SK-N-SH (cell line): ENCODE data around the gene LSM14A. TPM values are rescaled to one million over a fixed set of nuclear protein-coding genes. Genes with fewer than 3 reads are reported as not detected.

Experiments used
- CTCF ChIA-PET: fragments of 300-600, 350-600 bp; formaldehyde crosslinking; extraction: SDS; loops from one replicate; lab custom pipeline; 2021; lab: Yijun Ruan, JAX
- POLR2A ChIA-PET: fragments of 350-600 bp; sonication (Branson Sonifier 250); formaldehyde crosslinking; extraction: SDS; loops from one replicate; lab custom pipeline; 2020; ENCODE audit warnings: antibody characterized with exemption, inconsistent platforms; lab: Yijun Ruan, JAX
- DNase-seq: peaks from one replicate; pipeline ENCODE4 v3.0.0; 2012
- H2AFZ ChIP-seq: fragments of 200-600 bp; sonication (generic); 2 replicates; pipeline ENCODE4 v1.8.1; 2016; ENCODE audit warnings: antibody characterized with exemption, mild to moderate bottlenecking, low read depth
- H3F3A ChIP-seq: fragments of 200-600 bp; sonication (generic); replicated peaks from 2 replicates; pipeline ENCODE3; 2016; ENCODE audit warnings: antibody characterized with exemption, mild to moderate bottlenecking; ENCODE audit not compliant: insufficient read depth
- H3K27ac ChIP-seq, 2 experiments: fragments of 200-500 bp in 1 of 2; fragments of 200-600 bp in 1 of 2; sonication (Bioruptor generic) in 1 of 2; sonication (generic), shearing (Covaris generic) in 1 of 2; 2 replicates each; pipeline versions ENCODE4 v1.5.1 to v1.6.1; 2014 to 2016; ENCODE audit warnings: low read depth in 2 of 2, inconsistent platforms in 1 of 2, low read length in 1 of 2, mild to moderate bottlenecking in 1 of 2, mixed read lengths in 1 of 2
- H3K27me3 ChIP-seq: fragments of 200-600 bp; sonication (generic), shearing (Covaris generic); 2 replicates; pipeline ENCODE4 v1.6.1; 2016; ENCODE audit warnings: mixed run types; ENCODE audit not compliant: insufficient read depth
- H3K36me3 ChIP-seq, 2 experiments: fragments of 200-500 bp in 1 of 2; fragments of 200-600 bp in 1 of 2; sonication (Bioruptor generic) in 1 of 2; sonication (generic) in 1 of 2; replicated peaks in 1 of 2; 2 replicates each; pipeline versions ENCODE3 to v1.5.1; 2014 to 2016; ENCODE audit warnings: low read length in 1 of 2, mild to moderate bottlenecking in 1 of 2; ENCODE audit not compliant: insufficient read depth in 2 of 2, control insufficient read depth in 1 of 2
- H3K4me1 ChIP-seq, 2 experiments: fragments of 200-500 bp in 1 of 2; fragments of 200-600 bp in 1 of 2; sonication (Bioruptor generic) in 1 of 2; sonication (generic), shearing (Covaris generic) in 1 of 2; 2 replicates each; pipeline versions ENCODE4 v1.5.1 to v1.6.1; 2014 to 2016; ENCODE audit warnings: low read depth in 1 of 2, low read length in 1 of 2, mixed run types in 1 of 2; ENCODE audit not compliant: insufficient read depth in 2 of 2, control insufficient read depth in 1 of 2
- H3K4me2 ChIP-seq: fragments of 200-600 bp; sonication (generic), shearing (Covaris generic); 2 replicates; pipeline ENCODE4 v1.6.1; 2017; ENCODE audit warnings: mixed run types
- H3K4me3 ChIP-seq, 2 experiments: fragments of 200-500 bp in 1 of 2; fragments of 200-600 bp in 1 of 2; sonication (Bioruptor generic) in 1 of 2; sonication (generic), shearing (Covaris generic) in 1 of 2; 2 replicates each; pipeline versions ENCODE4 v1.5.1 to v1.8.1; 2014 to 2016; ENCODE audit warnings: low read depth in 2 of 2, inconsistent platforms in 1 of 2, low read length in 1 of 2, mild to moderate bottlenecking in 1 of 2, mixed read lengths in 1 of 2, moderate library complexity in 1 of 2
- H3K79me2 ChIP-seq: fragments of 200-600 bp; sonication (generic); 2 replicates; pipeline ENCODE4 v1.8.1; 2017; ENCODE audit warnings: mild to moderate bottlenecking; ENCODE audit not compliant: insufficient read depth
- H3K9ac ChIP-seq: fragments of 200-600 bp; sonication (generic); 2 replicates; pipeline ENCODE4 v1.6.1; 2017; ENCODE audit warnings: mixed run types
- H3K9me2 ChIP-seq: fragments of 200-600 bp; sonication (generic); 2 replicates; pipeline ENCODE4 v1.6.1; 2017; ENCODE audit warnings: mixed run types
- H3K9me3 ChIP-seq: fragments of 200-600 bp; sonication (generic); 2 replicates; pipeline ENCODE4 v1.6.1; 2017; ENCODE audit warnings: mixed run types, mild to moderate bottlenecking, moderate library complexity
- H4K20me1 ChIP-seq: fragments of 200-600 bp; sonication (generic); 2 replicates; pipeline ENCODE4 v1.6.1; 2017; ENCODE audit warnings: mild to moderate bottlenecking, mixed run types; ENCODE audit not compliant: insufficient read depth
- CHD2 ChIP-seq: fragments of 150-350 bp; IDR thresholded peaks from 2 replicates; pipeline ENCODE4 v1.6.1; 2018; ENCODE audit warnings: low read length; ENCODE audit not compliant: partially characterized antibody
- ELF1 ChIP-seq: IDR thresholded peaks from 2 replicates; pipeline ENCODE4 v1.4.0; 2012
- EZH2phosphoT487 ChIP-seq: fragments of 200-600 bp; sonication (generic); IDR thresholded peaks from 2 replicates; pipeline ENCODE4 v1.6.1; 2017; ENCODE audit warnings: low read depth, mixed run types, mild to moderate bottlenecking, antibody characterized with exemption, moderate library complexity, borderline replicate concordance
- GATA2 ChIP-seq: sonication (generic); formaldehyde crosslinking; IDR thresholded peaks from 2 replicates; pipeline ENCODE4 v1.5.0; 2020; ENCODE audit warnings: mild to moderate bottlenecking, missing genetic modification reagents
- IRF3 ChIP-seq: fragments of 150-350 bp; IDR thresholded peaks from 2 replicates; pipeline ENCODE4 v1.6.1; 2016; ENCODE audit warnings: mild to moderate bottlenecking, low read depth, low read length
- JUND ChIP-seq: IDR thresholded peaks from 2 replicates; pipeline ENCODE4 v1.4.0; 2012
- MEF2A ChIP-seq: IDR thresholded peaks from 2 replicates; pipeline ENCODE4 v1.4.0; 2012; ENCODE audit warnings: low read depth, borderline replicate concordance
- MXI1 ChIP-seq: IDR thresholded peaks from 2 replicates; pipeline ENCODE4 v1.6.1; 2012; ENCODE audit warnings: mild to moderate bottlenecking, low read depth, low read length, improper control_type of control experiment
- NRF1 ChIP-seq: IDR thresholded peaks from 2 replicates; pipeline ENCODE4 v1.6.1; 2012; ENCODE audit warnings: low read depth, mild to moderate bottlenecking, low read length
- PBX3 ChIP-seq: IDR thresholded peaks from 2 replicates; pipeline ENCODE4; 2012
- POLR2AphosphoS5 ChIP-seq: IDR thresholded peaks from 2 replicates; pipeline ENCODE4 v1.6.1; 2012; ENCODE audit warnings: low read depth, low read length
- RAD21 ChIP-seq: IDR thresholded peaks from 2 replicates; pipeline ENCODE4 v1.6.1; 2012; ENCODE audit warnings: mild to moderate bottlenecking, low read length
- RCOR1 ChIP-seq: fragments of 150-350 bp; IDR thresholded peaks from 2 replicates; pipeline ENCODE4 v1.6.1; 2017; ENCODE audit warnings: antibody characterized with exemption, low read length
- RFX5 ChIP-seq: IDR thresholded peaks from 2 replicates; pipeline ENCODE4 v1.6.1; 2012; ENCODE audit warnings: mild to moderate bottlenecking, improper control_type of control experiment, low read length
- RXRA ChIP-seq: IDR thresholded peaks from 2 replicates; pipeline ENCODE4 v1.4.0; 2012; ENCODE audit warnings: low read depth, mild to moderate bottlenecking, borderline replicate concordance
- TAF1 ChIP-seq: IDR thresholded peaks from 2 replicates; pipeline ENCODE4 v1.6.1; 2012; ENCODE audit warnings: low read depth, mild to moderate bottlenecking, low read length, moderate library complexity, borderline replicate concordance
- TCF12 ChIP-seq: IDR thresholded peaks from 2 replicates; pipeline ENCODE4 v1.4.0; 2012
- TEAD4 ChIP-seq: IDR thresholded peaks from 2 replicates; pipeline ENCODE4 v1.4.0; 2012; ENCODE audit warnings: mild to moderate bottlenecking, borderline replicate concordance; ENCODE audit not compliant: insufficient read depth
- YY1 ChIP-seq: IDR thresholded peaks from 2 replicates; pipeline ENCODE4 v1.4.0; 2012; ENCODE audit warnings: low read depth, mild to moderate bottlenecking
- WGBS: methylation state at CpG from one replicate; pipeline ENCODE4 v1.1.6; 2017; ENCODE audit warnings: low lambda C conversion rate; 5-methylcytosine and 5-hydroxymethylcytosine counted together
- polyA plus RNA-seq, 3 experiments: library from polyadenylated mRNA; depleted of rRNA; stranded (reverse); fragments of >200 nt; gene quantifications; 2 replicates each; pipeline ENCODE4 v1.2.3, GENCODE V29; 2012
- TF ChIP-seq, protein P1 (sequence below): fragments of 150-350 bp; IDR thresholded peaks from 2 replicates; pipeline ENCODE4 v1.6.1; 2017; ENCODE audit warnings: antibody characterized with exemption, low read length, low read depth, borderline replicate concordance
- TF ChIP-seq, protein P2 (sequence below): fragments of 200-600 bp; sonication (generic); IDR thresholded peaks from 2 replicates; pipeline ENCODE4 v1.6.1; 2017; ENCODE audit warnings: antibody characterized with exemption, mild to moderate bottlenecking, moderate library complexity
- TF ChIP-seq, protein P3 (sequence below): IDR thresholded peaks from 2 replicates; pipeline ENCODE4 v1.4.0; 2012; ENCODE audit warnings: low read depth
- TF ChIP-seq, protein P4 (sequence below): IDR thresholded peaks from 2 replicates; pipeline ENCODE4 v1.4.0; 2012; ENCODE audit warnings: low read depth, borderline replicate concordance

Gene LSM14A
- polyA plus RNA-seq, 1 of the 3 experiments (the other 2 are of a cell fraction): 87.7 TPM

DNA sequence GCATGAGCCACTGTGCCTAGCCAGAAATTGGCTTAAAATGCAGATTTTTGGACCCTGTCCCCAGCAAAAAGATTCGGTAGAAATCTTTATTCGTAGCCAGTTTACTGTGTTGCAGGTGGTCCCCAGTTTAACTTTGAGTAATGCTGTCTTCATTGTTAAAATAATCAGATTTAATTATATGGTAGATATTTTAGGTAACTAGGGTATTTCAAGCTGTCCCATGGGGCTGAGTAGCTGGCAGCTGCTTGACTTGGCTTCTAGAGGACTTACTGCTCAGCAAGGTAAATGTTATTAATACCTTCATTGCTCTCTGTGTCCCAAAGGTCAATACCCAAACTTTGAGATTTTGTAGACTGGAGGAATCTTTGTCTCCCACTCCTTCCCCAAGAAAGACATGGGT lies 21.1 kb downstream of the LSM14A start:
- H3K4me2 ChIP-seq: no peak overlapping the region
- no peaks in the 10 kb centered on the region for H3K27me3 ChIP-seq
- no peaks in the 10 kb centered on the region for H3K9me3 ChIP-seq
- TF ChIP-seq CHD2 (no peak), GATA2 (CRISPR knock-in tag) (no peak), POLR2AphosphoS5 (no peak), EZH2phosphoT487 (no peak), ELF1 (no peak), YY1 (no peak), IRF3 (no peak), JUND (no peak)
- TF ChIP-seq, protein P1, sequence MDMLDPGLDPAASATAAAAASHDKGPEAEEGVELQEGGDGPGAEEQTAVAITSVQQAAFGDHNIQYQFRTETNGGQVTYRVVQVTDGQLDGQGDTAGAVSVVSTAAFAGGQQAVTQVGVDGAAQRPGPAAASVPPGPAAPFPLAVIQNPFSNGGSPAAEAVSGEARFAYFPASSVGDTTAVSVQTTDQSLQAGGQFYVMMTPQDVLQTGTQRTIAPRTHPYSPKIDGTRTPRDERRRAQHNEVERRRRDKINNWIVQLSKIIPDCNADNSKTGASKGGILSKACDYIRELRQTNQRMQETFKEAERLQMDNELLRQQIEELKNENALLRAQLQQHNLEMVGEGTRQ: no peak
- TF ChIP-seq, protein P2, sequence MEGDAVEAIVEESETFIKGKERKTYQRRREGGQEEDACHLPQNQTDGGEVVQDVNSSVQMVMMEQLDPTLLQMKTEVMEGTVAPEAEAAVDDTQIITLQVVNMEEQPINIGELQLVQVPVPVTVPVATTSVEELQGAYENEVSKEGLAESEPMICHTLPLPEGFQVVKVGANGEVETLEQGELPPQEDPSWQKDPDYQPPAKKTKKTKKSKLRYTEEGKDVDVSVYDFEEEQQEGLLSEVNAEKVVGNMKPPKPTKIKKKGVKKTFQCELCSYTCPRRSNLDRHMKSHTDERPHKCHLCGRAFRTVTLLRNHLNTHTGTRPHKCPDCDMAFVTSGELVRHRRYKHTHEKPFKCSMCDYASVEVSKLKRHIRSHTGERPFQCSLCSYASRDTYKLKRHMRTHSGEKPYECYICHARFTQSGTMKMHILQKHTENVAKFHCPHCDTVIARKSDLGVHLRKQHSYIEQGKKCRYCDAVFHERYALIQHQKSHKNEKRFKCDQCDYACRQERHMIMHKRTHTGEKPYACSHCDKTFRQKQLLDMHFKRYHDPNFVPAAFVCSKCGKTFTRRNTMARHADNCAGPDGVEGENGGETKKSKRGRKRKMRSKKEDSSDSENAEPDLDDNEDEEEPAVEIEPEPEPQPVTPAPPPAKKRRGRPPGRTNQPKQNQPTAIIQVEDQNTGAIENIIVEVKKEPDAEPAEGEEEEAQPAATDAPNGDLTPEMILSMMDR: no peak
- TF ChIP-seq, all 33 proteins: peak for 0
- ChIA-PET POLR2A (no interaction called here), CTCF (no interaction called here)
- peaks cover 60% of the 10 kb centered on the region for H4K20me1 ChIP-seq
- peaks cover 30 to 39% of the 10 kb centered on the region in 2 experiments for H3K36me3 ChIP-seq
- peaks cover 0 to 14% of the 10 kb centered on the region in 2 experiments; a peak in 2 of 4 replicates for H3K4me1 ChIP-seq
- no peak overlapping the region for H3K4me3 ChIP-seq
- no peak overlapping the region for H3K9ac ChIP-seq
- 91% methylated on average over 2 of the region's 2 CpGs for WGBS
- H3F3A ChIP-seq: peaks cover 14% of the 10 kb centered on the region
- H3K9me2 ChIP-seq: no peaks in the 10 kb centered on the region
- no peak overlapping the region for H2AFZ ChIP-seq
- peaks cover 92% of the 10 kb centered on the region for H3K79me2 ChIP-seq
- no peak for DNase-seq
- H3K27ac ChIP-seq: no peak overlapping the region

DNA sequence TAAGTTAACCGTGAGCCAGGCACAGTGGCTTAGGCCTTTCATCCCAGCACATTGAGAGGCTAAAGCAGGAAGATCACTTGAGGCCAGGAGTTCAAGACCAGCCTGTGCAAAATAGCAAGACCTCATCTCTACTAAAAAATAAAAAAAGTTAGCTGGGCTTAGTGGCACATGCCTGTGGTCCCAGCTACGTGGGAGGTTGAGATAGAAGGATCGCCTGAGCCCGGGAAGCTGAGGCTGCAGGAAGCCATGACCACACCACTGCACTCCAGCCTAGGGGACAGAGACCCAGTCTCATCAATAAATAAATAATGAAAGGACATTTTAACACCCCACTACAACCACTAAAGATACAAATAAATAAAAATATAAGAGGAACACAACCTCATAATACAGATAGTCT lies 21.6 kb downstream of the LSM14A start:
- H4K20me1 ChIP-seq: peaks cover 55% of the 10 kb centered on the region
- 91% methylated on average over 4 of the region's 4 CpGs for WGBS
- TF ChIP-seq PBX3 (no peak), YY1 (no peak), MEF2A (no peak), NRF1 (no peak), RXRA (no peak), RCOR1 (no peak), MXI1 (no peak), TEAD4 (no peak), TAF1 (no peak), RAD21 (no peak), TCF12 (no peak), RFX5 (no peak)
- TF ChIP-seq, protein P3, sequence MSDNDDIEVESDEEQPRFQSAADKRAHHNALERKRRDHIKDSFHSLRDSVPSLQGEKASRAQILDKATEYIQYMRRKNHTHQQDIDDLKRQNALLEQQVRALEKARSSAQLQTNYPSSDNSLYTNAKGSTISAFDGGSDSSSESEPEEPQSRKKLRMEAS: no peak
- TF ChIP-seq, protein P4, sequence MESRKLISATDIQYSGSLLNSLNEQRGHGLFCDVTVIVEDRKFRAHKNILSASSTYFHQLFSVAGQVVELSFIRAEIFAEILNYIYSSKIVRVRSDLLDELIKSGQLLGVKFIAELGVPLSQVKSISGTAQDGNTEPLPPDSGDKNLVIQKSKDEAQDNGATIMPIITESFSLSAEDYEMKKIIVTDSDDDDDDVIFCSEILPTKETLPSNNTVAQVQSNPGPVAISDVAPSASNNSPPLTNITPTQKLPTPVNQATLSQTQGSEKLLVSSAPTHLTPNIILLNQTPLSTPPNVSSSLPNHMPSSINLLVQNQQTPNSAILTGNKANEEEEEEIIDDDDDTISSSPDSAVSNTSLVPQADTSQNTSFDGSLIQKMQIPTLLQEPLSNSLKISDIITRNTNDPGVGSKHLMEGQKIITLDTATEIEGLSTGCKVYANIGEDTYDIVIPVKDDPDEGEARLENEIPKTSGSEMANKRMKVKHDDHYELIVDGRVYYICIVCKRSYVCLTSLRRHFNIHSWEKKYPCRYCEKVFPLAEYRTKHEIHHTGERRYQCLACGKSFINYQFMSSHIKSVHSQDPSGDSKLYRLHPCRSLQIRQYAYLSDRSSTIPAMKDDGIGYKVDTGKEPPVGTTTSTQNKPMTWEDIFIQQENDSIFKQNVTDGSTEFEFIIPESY: no peak

More for the DNA sequence above, 21.6 kb downstream of the LSM14A start:
- H3K27ac ChIP-seq: no peak overlapping the region
- H3K4me1 ChIP-seq: peaks cover 0 to 13% of the 10 kb centered on the region in 2 experiments; a peak in 2 of 4 replicates
- H2AFZ ChIP-seq: no peak overlapping the region
- no peak for DNase-seq
- CTCF ChIA-PET: no interaction called here
- H3K4me2 ChIP-seq: no peak overlapping the region
- peaks cover 30 to 42% of the 10 kb centered on the region in 2 experiments for H3K36me3 ChIP-seq
- peaks cover 13% of the 10 kb centered on the region for H3F3A ChIP-seq
- H3K9me2 ChIP-seq: no peaks in the 10 kb centered on the region
- no peak overlapping the region for H3K4me3 ChIP-seq
- no peaks in the 10 kb centered on the region for H3K9me3 ChIP-seq
- no peaks in the 10 kb centered on the region for H3K27me3 ChIP-seq
- H3K9ac ChIP-seq: no peak overlapping the region
- H3K79me2 ChIP-seq: peaks cover 91% of the 10 kb centered on the region
- POLR2A ChIA-PET: no interaction called here
